MM.1S (cell line): Measurements from ENCODE around the gene PLA2G4F.

Experiments used
- DNase-seq: peaks from one replicate; pipeline ENCODE4 v3.0.0-alpha.2; 2015
- H2AFZ ChIP-seq: fragments of 300-600 bp; sonication (generic); 2 replicates; pipeline ENCODE4 v1.6.0; 2016; ENCODE audit warnings: antibody characterized with exemption, low read length
- H3F3A ChIP-seq: fragments of 300-600 bp; sonication (generic); 2 replicates; pipeline ENCODE4 v1.6.1; 2016; ENCODE audit warnings: mild to moderate bottlenecking, antibody characterized with exemption, low read length, moderate library complexity, mixed read lengths; ENCODE audit not compliant: insufficient read depth
- H3K27ac ChIP-seq: fragments of 300-600 bp; sonication (generic); 2 replicates; pipeline ENCODE4 v1.5.1; 2016; ENCODE audit warnings: mild to moderate bottlenecking, low read length
- H3K27me3 ChIP-seq: fragments of 300-600 bp; sonication (generic); replicated peaks from 2 replicates; pipeline ENCODE4 v1.6.0; 2016; ENCODE audit warnings: low read length; ENCODE audit not compliant: insufficient read depth
- H3K36me3 ChIP-seq: fragments of 300-600 bp; sonication (generic); replicated peaks from 2 replicates; pipeline ENCODE4 v1.6.1; 2016; ENCODE audit warnings: mild to moderate bottlenecking, low read length, mixed read lengths; ENCODE audit not compliant: insufficient read depth
- H3K4me1 ChIP-seq: fragments of 300-600 bp; sonication (generic); 2 replicates; pipeline ENCODE4 v1.6.1; 2016; ENCODE audit warnings: low read length, mixed read lengths
- H3K4me2 ChIP-seq: fragments of 300-600 bp; sonication (generic); 2 replicates; pipeline ENCODE4 v1.6.0; 2016; ENCODE audit warnings: low read depth, low read length
- H3K4me3 ChIP-seq: fragments of 300-600 bp; sonication (generic); 2 replicates; pipeline ENCODE4 v1.5.1; 2016; ENCODE audit warnings: low read length, mixed read lengths
- H3K79me2 ChIP-seq: fragments of 300-600 bp; sonication (generic); 2 replicates; pipeline ENCODE4 v1.6.1; 2016; ENCODE audit warnings: mixed run types, low read length, mixed read lengths
- H3K9ac ChIP-seq: fragments of 300-600 bp; sonication (generic); 2 replicates; pipeline ENCODE4 v1.6.1; 2016; ENCODE audit warnings: low read length, mixed read lengths
- H3K9me2 ChIP-seq: fragments of 300-600 bp; sonication (generic); replicated peaks from 2 replicates; pipeline ENCODE4 v1.6.1; 2016; ENCODE audit warnings: mild to moderate bottlenecking, low read length, mixed read lengths; ENCODE audit not compliant: insufficient read depth
- H3K9me3 ChIP-seq: fragments of 300-600 bp; sonication (generic); replicated peaks from 2 replicates; pipeline ENCODE4 v1.6.1; 2016; ENCODE audit warnings: mild to moderate bottlenecking, low read length, mixed read lengths; ENCODE audit not compliant: insufficient read depth
- H4K20me1 ChIP-seq: fragments of 300-600 bp; sonication (generic); 2 replicates; pipeline ENCODE4 v1.6.1; 2016; ENCODE audit warnings: mild to moderate bottlenecking, low read length, moderate library complexity, mixed read lengths; ENCODE audit not compliant: insufficient read depth
- CTCF ChIP-seq: fragments of 300-600 bp; sonication (generic); IDR thresholded peaks from 2 replicates; pipeline ENCODE4 v1.5.1; 2016; ENCODE audit warnings: antibody characterized with exemption, low read length, mixed read lengths
- EZH2 ChIP-seq: fragments of 300-600 bp; sonication (generic); optimal IDR thresholded peaks from 2 replicates; pipeline ENCODE3; 2017; ENCODE audit warnings: low read depth, mild to moderate bottlenecking, antibody characterized with exemption, low read length, mixed read lengths
- EZH2phosphoT487 ChIP-seq: fragments of 300-600 bp; sonication (generic); IDR thresholded peaks from 2 replicates; pipeline ENCODE4 v1.6.1; 2018; ENCODE audit warnings: antibody characterized with exemption, low read length

Gene PLA2G4F

DNA sequence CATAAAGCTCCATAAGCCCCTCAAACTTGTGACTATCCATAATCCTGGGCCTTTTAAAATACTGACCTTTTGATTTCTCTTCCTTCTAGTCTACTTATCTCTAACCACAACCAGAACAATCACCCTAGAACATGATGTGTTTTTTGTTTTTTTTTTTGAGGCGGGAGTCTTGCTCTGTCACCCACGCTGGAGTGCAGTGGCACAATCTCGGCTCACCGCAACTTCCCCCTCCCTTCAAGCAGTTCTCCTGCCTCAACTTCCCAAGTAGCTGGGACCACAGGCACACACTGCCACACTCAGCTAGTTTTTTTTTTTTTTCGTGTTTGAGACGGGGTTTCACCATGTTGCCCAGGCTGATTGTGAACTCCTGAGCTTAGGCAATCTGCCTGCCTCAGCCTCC, 26.5 kb upstream of the PLA2G4F start:
- no peaks in the 10 kb centered on the region for H3F3A ChIP-seq
- DNase-seq = no peak
- no peak overlapping the region for H3K4me2 ChIP-seq
- H3K4me1 ChIP-seq = no peaks in the 10 kb centered on the region
- 0 out of 2 replicates have a peak, but pooled peaks cover 7% of the 10 kb centered on the region for H3K36me3 ChIP-seq
- no peak overlapping the region for H3K4me3 ChIP-seq
- TF ChIP-seq CTCF (no peak), EZH2 (no peak), EZH2phosphoT487 (no peak)
- no peak overlapping the region for H3K27ac ChIP-seq
- H3K9me2 ChIP-seq = no peaks in the 10 kb centered on the region
- no peak overlapping the region for H3K9ac ChIP-seq
- no peaks in the 10 kb centered on the region for H3K9me3 ChIP-seq
- no peaks in the 10 kb centered on the region for H3K27me3 ChIP-seq
- no peak overlapping the region for H2AFZ ChIP-seq
- no peaks in the 10 kb centered on the region for H3K79me2 ChIP-seq
- no peaks in the 10 kb centered on the region for H4K20me1 ChIP-seq

DNA sequence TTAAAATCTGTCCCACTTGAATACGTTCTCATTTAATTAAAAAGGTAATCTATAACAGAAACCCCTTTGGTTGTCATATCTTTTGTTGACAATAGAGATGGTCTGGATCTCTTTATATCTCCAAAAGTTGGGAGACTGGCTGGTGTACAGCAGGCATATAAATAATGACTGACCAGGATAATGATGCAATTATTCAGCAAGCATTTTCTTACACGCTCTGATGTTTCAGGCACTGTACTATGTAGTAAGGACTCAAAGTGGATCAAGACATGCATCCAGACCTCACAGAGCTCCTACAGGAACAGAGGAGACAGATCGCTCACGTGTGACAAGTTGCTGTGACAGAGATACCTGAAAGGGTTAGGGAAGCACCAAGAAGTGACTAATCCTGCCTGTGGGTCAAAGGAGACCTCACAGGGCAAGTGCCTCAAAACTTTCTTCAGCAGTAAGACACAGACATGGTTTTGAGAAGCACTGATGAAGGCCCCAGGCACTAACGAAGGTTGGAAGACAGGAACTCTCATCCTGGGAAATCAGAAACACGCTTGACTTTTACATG, 26.0 kb upstream of the PLA2G4F start:
- Histone ChIP-seq H3K79me2 (no peaks in the 10 kb centered on the region), H4K20me1 (no peaks in the 10 kb centered on the region), H3K36me3 (0 out of 2 replicates have a peak, but pooled peaks cover 7% of the 10 kb centered on the region), H3K27ac (no peak overlapping the region), H2AFZ (no peak overlapping the region), H3K4me3 (no peak overlapping the region), H3K27me3 (no peaks in the 10 kb centered on the region), H3K4me1 (no peaks in the 10 kb centered on the region), H3F3A (no peaks in the 10 kb centered on the region), H3K9ac (no peak overlapping the region), H3K4me2 (no peak overlapping the region), H3K9me3 (no peaks in the 10 kb centered on the region), H3K9me2 (no peaks in the 10 kb centered on the region)
- DNase-seq = no peak
- no peak for TF ChIP-seq EZH2
- no peak for TF ChIP-seq EZH2phosphoT487
- TF ChIP-seq CTCF = no peak

GRCh38 chr15:42178056-42178455, 21.6 kb upstream of the PLA2G4F start:
- Histone ChIP-seq H3K9ac (no peak overlapping the region), H4K20me1 (no peaks in the 10 kb centered on the region), H2AFZ (no peak overlapping the region), H3K4me1 (no peaks in the 10 kb centered on the region), H3K9me2 (no peaks in the 10 kb centered on the region), H3K27ac (no peak overlapping the region), H3K4me3 (no peak overlapping the region), H3K4me2 (no peak overlapping the region), H3K36me3 (peaks cover 2% of the 10 kb centered on the region; the same call in 1 of the 2 replicates), H3K27me3 (no peaks in the 10 kb centered on the region), H3K9me3 (no peaks in the 10 kb centered on the region), H3K79me2 (no peaks in the 10 kb centered on the region), H3F3A (no peaks in the 10 kb centered on the region)
- TF ChIP-seq EZH2 (no peak), CTCF (no peak), EZH2phosphoT487 (no peak)
- DNase-seq = no peak
